ENCODE measurements around the gene CEMP1.
A peak's percentile ranks its signal among the peaks of the same experiment; 100 is the strongest.

Gene CEMP1

GRCh38 chr16:2524339-2524938, 6.8 kb downstream of the CEMP1 start:
- DNase-seq (ENCODE audit: low read depth), result no peak
- no peak overlapping the region for H3K4me3 ChIP-seq (ENCODE audit: low read depth, low read length)

DNA sequence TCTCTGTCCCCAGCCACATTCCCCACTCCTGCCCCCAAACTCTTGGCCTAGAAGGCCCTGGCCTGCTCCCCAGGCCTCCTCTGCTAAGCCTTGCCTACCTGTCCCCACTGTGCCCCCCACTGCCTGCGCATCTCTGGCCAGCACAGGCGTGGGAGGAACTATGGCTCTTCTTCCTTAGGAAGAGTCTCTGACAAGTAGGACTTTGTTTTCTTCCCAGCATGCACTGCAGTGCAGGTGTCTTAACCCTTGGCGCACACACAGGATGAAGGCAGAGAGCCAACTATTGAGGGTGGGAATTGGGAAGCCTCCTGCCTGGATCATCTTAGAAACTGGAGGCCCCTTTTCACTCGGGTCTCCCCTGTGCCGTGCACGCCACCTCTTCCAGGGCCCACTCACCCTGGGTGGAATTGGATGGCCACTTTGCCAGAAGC, 7.4 kb downstream of the CEMP1 start:
- no peak for DNase-seq (ENCODE audit: low read depth)

DNA sequence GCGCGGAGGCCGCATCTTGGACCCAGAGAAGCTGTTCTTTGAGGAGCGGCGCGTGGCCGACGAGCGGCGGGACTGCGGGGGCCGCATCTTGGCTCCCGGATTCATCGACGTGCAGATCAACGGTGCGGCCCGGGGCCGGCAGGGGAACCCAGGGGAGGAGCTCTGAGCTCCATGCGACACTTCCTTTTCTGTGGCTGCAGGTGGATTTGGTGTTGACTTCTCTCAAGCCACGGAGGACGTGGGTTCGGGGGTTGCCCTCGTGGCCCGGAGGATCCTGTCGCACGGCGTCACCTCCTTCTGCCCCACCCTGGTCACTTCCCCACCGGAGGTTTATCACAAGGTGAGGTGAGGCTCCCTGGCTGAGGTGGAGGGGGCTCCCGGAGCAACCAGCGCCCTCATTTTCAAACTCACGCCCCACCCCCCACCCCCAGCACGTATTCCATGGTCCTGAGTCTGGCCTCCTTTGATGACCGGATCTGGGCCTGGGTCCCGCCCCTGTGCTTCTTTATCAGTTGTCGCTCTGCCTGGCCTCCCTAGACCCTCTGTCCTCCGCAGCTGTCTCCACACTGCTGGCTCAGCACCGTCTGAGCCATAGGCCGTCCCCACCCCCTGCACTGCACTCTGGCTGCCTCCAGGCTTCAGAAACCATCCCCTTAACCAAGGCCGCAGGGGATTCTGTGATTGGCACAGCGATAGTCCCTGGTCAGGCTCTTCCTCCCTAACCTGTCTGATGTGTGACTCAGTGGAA, 10.2 kb downstream of the CEMP1 start:
- H3K4me3 ChIP-seq (ENCODE audit: low read depth, low read length), result peak overlapping the region; percentile 61
- no peak for DNase-seq (ENCODE audit: low read depth)

More for the DNA sequence above, 7.4 kb downstream of the CEMP1 start:
- no peak overlapping the region for H3K4me3 ChIP-seq (ENCODE audit: low read depth, low read length)

DNA sequence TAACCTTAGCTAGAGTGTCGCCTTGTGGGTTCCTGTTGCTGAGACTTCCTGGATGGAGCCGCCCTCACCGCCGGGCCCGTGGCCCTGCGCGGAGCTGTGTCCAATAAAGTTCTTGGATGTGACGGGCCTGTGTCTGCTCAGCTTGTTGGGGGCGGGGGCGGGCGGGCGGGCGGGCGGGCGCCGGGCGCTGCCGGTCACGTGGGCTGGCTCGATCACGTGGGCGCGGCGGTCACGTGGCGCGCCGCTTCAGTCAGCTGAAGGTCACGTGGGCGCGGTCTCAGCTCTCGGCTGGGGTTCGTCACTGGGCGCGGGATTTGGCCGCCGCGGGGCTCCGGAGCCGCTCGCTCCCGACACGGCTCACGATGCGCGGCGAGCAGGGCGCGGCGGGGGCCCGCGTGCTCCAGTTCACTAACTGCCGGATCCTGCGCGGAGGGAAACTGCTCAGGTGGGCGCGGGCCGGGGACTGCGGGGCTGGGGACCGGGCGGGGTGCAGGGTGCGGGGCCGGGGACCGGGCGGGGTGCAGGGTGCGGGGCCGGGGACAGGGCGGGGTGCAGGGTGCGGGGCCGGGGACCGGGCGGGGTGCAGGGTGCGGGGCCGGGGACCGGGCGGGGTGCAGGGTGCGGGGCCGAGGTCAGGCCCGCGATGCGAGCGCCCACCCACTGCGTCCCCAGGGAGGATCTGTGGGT, 11.0 kb downstream of the CEMP1 start, which contains the start of gene AMDHD2:
Gene AMDHD2 (plus strand): TSS at position 275 of the 687 bp plus-strand sequence. CDS start 88 bp downstream, at position 363.
- peak within 1 kb of the TSS; percentile 61 for H3K4me3 ChIP-seq (ENCODE audit: low read depth, low read length)
- peak; percentile 77 for DNase-seq (ENCODE audit: low read depth)

GRCh38 chr16:2519711-2520080, 11.5 kb downstream of the CEMP1 start:
- no peak overlapping the region for H3K4me3 ChIP-seq (ENCODE audit: low read depth, low read length)
- no peak for DNase-seq (ENCODE audit: low read depth)

DNA sequence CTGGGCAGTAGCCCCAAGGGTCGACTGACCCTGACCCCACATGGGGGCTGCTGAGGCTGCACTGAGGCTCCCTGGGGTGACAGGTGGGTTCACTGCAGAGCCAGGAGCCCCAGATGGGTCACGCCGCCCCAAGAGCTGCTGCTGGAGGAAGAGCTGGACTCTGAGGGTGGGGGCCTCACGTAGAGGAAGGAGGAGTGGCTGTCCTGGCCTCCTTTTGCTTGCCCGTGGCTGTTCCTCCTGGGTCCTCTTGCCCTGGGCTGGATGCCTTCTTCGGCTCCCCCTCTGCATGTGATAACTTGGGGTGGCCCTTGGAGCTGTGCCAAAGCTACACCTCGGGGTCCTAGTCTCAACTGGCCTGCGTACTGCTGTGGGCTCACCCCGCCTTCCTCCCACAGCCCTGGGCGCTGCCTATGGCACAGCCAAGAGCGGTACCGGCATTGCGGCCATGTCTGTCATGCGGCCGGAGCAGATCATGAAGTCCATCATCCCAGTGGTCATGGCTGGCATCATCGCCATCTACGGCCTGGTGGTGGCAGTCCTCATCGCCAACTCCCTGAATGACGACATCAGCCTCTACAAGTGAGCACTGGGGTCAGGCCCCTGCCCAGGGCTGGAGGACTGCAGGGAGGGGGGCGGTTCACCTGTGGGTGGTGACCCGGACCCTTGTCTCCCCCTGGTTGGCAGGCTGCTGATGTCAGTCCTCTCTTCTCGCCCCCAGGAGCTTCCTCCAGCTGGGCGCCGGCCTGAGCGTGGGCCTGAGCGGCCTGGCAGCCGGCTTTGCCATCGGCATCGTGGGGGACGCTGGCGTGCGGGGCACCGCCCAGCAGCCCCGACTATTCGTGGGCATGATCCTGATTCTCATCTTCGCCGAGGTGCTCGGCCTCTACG, 12.1 kb downstream of the CEMP1 start:
- no peak for DNase-seq (ENCODE audit: low read depth)
- H3K4me3 ChIP-seq (ENCODE audit: low read depth, low read length), result no peak overlapping the region

- no peak overlapping the region for H3K4me3 ChIP-seq (ENCODE audit: low read depth, low read length)
- no peak for DNase-seq (ENCODE audit: low read depth)
These were observed 13.1 kb downstream of the CEMP1 start for GRCh38 chr16:2517954-2518605.

- H3K4me3 ChIP-seq (ENCODE audit: low read depth, low read length), result no peak overlapping the region
- DNase-seq (ENCODE audit: low read depth), result no peak
These were observed 14.6 kb downstream of the CEMP1 start for GRCh38 chr16:2516391-2517240.

DNA sequence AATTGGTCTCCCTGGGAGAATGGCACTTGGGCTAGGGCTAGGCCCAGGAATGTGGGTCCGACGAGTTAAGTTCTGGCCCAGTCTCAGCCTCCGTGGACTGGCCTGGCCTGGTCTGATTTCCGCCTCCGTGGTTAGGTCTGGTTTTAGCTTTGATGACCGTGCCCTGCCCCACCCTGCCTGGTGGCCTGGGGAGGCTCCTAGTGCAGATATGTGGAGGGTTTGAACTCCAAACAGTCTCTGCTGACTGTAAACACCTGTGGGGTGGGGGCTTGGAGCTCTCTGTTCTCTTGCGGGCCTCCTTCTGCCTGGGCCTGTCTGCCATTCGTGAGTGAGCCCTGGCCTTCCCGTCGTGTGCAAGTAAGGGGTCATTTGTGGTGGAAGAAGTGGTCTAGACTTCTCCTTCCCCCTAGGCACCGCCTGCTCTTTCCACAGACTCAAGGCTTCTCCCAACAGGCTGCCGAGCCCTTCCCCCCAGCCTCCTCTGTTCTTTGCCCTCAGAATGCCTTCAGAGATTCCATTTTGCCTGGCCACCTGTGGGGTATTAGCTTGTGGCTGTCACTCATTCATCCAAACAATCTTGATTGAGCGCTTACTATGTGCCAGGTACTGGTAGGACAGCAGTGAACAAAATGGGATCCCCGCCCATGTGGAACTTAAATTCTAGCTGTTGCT, 15.9 kb downstream of the CEMP1 start:
- DNase-seq (ENCODE audit: low read depth), result no peak
- peak overlapping the region; percentile 80 for H3K4me3 ChIP-seq (ENCODE audit: low read depth, low read length)

GRCh38 chr16:2514333-2515179, 16.7 kb downstream of the CEMP1 start:
- DNase-seq (ENCODE audit: low read depth), result no peak

GRCh38 chr16:2513405-2514332, 17.5 kb downstream of the CEMP1 start, which contains the start of gene ATP6V0C:
Gene ATP6V0C (plus strand): TSS chr16:2513952. CDS start chr16:2514104, 152 bp downstream.
- H3K4me3 ChIP-seq (ENCODE audit: low read depth, low read length), result peak within 1 kb of the TSS; percentile 80
- no peak for DNase-seq (ENCODE audit: low read depth)

More at GRCh38 chr16:2514333-2515179, 16.7 kb downstream of the CEMP1 start:
- peak overlapping the region; percentile 80 for H3K4me3 ChIP-seq (ENCODE audit: low read depth, low read length)

GRCh38 chr16:2512735-2513404, 18.3 kb downstream of the CEMP1 start:
- H3K4me3 ChIP-seq (ENCODE audit: low read depth, low read length), result peak overlapping the region; percentile 80
- no peak for DNase-seq (ENCODE audit: low read depth)

DNA sequence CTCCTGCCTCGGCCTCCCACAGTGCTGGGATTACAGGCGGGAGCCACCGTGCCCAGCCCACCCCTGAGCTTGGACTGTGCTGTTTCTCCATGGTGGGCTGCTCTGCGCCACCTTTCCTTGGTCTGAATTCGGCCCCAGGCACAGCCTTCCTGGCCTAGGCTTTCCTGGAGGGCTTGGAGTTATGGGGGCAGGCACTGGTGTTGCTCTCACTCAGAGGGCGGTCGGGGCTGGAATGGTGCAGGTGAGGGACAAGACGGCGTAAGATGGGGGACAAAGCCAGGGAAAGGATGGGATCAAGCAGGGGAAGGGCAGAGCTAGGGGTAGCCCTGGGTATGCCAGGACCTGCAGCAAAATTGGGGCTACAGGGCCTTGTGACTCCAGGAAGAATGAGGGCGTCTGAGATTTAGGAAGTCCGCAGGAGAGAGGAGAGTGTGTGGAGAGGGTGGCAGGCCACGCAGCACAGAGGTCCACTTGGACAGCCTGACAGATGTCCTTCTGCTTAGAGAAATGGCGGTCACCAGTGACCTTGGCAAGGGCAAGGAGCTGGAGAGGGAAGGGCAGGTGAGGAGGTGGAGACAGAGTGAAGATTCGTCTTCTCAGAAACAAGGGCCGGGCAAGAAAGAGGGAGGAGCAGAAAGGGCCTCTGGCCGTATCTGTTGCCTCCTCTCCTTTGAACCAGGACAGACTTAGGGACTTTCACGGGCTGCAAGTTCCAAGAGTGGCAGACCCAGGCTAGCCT, 19.0 kb downstream of the CEMP1 start:
- no peak for DNase-seq (ENCODE audit: low read depth)
- no peak overlapping the region for H3K4me3 ChIP-seq (ENCODE audit: low read depth, low read length)

DNA sequence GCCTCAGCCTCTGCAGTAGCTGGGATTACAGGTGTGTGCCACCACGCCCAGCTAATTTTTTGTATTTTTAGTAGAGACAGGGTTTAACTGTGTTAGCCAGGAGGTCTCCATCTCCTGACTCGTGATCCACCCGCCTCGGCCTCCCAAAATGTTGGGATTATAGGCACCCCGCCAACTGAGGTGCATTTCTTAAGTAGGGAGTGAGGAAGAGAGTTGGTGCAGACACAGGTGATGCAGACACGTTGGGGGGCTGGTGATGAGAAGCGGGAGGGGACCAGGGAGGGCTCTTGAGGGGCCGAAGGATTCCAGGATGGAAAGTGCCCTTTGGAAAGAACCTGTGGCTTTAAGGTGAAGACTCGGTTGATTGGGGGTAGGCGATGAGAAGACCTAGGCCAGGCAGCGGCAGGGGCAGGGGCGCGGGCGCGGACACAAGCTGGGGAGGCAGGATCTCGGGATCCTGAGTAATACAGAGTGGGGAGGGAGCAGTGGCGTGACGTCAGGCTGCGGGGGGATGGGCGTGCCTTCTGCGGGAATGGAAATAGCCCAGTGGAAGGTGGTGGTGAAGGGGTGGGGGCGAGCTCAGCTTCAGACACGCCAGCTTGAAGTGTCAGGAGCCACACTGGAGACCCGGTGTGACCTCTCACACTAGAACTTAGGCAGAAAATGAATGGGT, 19.9 kb downstream of the CEMP1 start:
- H3K4me3 ChIP-seq (ENCODE audit: low read depth, low read length), result no peak overlapping the region
- DNase-seq (ENCODE audit: low read depth), result no peak

All from skeletal muscle cell (primary cell).